ENCODE results near the gene COBL.

COBL gene

DNA sequence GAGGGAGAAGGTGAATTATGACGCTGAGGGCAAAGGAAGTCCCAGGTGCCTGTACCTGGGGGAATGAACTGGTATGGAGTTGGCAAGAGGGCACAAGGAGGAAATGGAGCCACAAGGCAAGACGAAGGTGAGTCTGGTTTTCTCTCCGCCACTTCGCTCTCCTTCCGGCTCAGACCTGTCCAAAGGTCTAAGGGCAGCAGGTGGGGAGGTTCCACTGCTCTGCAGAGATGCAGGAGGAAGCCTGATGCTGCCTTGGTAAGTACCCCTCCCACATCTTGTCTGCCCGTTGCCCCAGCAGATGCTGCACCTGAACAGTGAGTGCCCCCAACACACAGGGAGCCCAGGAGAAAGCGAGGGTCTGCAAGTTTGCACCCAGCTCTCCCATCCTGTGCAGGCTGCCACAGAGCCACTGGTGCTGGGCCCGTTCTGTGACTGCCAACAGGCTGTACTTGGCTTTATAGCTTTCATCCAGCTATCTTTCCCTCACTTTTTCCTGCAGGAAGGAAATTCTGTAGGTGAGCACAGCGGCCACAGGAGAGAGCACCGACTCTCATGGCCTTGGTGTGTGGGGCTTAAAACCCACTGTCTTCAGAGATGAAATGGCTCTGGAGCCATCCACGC lies 235.2 kb downstream of the COBL start:
- H3K4me3 Mint-ChIP-seq, result no peak overlapping the region
- no peaks in the 10 kb centered on the region for H3K36me3 Mint-ChIP-seq
- no peaks in the 10 kb centered on the region for H3K9me3 Mint-ChIP-seq
- no peaks in the 10 kb centered on the region for H3K27me3 Mint-ChIP-seq
- no peak overlapping the region for H3K27ac Mint-ChIP-seq
- H3K4me1 Mint-ChIP-seq, result no peaks in the 10 kb centered on the region

DNA sequence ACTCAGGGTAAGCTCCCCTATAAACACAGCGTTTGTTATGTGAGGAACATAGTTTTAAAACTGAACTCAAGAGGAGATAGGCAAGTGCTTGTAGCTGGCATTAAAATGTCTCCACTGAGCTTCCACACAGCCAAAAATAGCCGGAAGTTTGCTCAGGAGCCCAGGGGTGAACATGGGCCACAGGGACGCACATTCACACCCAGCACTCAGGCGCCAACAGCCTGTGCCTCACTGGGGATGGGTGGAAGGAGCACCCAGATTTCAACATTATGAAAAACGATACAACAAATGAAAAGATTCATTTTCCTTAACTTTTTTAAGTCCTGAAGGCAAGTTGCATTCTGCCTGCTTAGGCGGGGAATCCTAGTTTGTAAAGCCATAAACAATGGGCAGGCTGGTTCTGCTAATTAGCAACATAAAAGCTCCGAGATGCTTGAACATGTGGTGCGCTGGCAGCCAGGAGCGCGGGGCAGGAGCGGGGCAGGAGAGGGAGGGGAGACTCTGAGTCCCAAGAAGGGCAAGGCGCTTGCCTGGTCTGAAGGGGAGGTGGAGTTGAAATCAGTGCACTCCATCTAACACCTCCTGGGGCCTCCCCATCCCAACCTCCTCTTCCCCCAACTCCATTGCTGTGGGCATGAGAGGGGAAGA lies 235.9 kb downstream of the COBL start:
- H3K27ac Mint-ChIP-seq, result no peak overlapping the region
- H3K4me1 Mint-ChIP-seq, result peaks cover 3% of the 10 kb centered on the region
- no peaks in the 10 kb centered on the region for H3K9me3 Mint-ChIP-seq
- H3K36me3 Mint-ChIP-seq, result no peaks in the 10 kb centered on the region
- H3K4me3 Mint-ChIP-seq, result no peak overlapping the region
- peaks cover 2% of the 10 kb centered on the region for H3K27me3 Mint-ChIP-seq

GRCh38 chr7:51080216-51080615 lies 236.4 kb downstream of the COBL start:
- Mint-ChIP-seq H3K4me3 (no peak overlapping the region), H3K36me3 (no peaks in the 10 kb centered on the region), H3K27me3 (peaks cover 3% of the 10 kb centered on the region), H3K27ac (no peak overlapping the region), H3K4me1 (peaks cover 4% of the 10 kb centered on the region), H3K9me3 (no peaks in the 10 kb centered on the region)

- Mint-ChIP-seq H3K4me3 (no peak overlapping the region), H3K36me3 (no peaks in the 10 kb centered on the region), H3K27me3 (peaks cover 3% of the 10 kb centered on the region), H3K4me1 (peaks cover 4% of the 10 kb centered on the region), H3K9me3 (no peaks in the 10 kb centered on the region), H3K27ac (no peak overlapping the region)
These were observed 237.1 kb downstream of the COBL start for GRCh38 chr7:51079494-51079893.

- Mint-ChIP-seq H3K4me1 (peaks cover 4% of the 10 kb centered on the region), H3K27me3 (peaks cover 3% of the 10 kb centered on the region), H3K4me3 (no peak overlapping the region), H3K27ac (no peak overlapping the region), H3K9me3 (no peaks in the 10 kb centered on the region), H3K36me3 (no peaks in the 10 kb centered on the region)
These were observed 238.0 kb downstream of the COBL start for GRCh38 chr7:51078653-51079052.

DNA sequence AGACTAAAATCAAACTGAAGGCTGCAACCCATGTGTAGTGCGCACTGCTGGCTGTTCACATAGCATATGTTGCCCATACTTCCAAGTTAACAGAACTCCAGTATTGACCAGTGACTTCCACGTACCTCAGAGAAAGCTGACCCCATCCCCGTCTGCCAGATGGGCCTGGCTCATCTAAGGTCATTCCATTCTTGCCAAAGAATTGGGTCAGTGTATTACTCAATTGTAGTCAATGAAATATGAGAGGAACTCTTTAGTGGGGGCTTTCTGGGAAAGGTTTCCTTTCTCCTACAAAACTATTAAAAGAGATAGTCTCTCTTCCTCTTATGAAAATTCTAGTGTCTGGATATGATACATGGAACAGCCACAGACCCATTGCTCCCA lies 238.6 kb downstream of the COBL start:
- H3K27ac Mint-ChIP-seq, result no peak overlapping the region
- H3K27me3 Mint-ChIP-seq, result peaks cover 3% of the 10 kb centered on the region
- H3K9me3 Mint-ChIP-seq, result no peaks in the 10 kb centered on the region
- H3K36me3 Mint-ChIP-seq, result no peaks in the 10 kb centered on the region
- peaks cover 4% of the 10 kb centered on the region for H3K4me1 Mint-ChIP-seq
- no peak overlapping the region for H3K4me3 Mint-ChIP-seq

- peaks cover 3% of the 10 kb centered on the region for H3K27me3 Mint-ChIP-seq
These were observed 239.2 kb downstream of the COBL start for GRCh38 chr7:51077316-51077986.

DNA sequence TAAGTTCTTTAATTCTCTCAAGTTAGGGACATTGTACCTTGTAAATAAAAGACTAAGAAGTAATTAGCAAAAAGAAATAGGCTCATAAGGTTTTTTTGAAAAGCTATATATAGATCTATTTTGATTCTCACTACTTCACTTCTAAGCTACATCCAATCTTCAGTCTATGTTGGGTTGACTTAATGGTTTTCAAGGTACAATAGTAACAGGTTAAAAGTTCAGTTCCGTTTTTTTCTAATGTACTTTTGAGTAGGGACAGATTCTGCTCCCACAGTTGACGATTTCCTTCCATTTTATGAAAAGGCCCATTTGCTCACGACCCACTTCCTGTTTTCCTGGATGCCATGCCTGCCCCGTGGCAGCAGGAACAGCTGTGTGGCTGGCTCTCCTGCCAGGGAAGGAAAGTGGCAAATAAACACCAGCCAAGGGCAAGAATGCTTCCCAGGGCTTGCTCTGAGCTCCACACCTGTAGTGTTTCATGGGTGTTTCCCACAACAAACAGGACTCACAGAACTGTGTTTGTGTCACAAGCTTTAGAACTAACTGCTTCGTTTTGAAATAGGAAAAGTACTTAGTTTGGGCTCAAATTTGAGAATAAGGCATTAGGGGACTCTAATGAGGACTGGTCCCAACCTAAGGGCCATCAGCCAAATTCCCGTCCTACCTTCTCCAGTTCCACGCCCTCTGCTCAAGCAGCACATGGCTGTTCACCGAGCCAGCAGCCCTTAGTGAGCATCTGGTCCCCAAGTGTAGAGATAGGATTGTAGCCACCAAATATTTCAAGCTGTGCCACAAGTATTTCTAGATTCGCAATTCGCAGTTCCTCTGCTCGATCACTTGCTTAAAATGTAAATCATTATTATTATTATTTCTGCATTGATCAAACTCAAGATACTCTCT lies 240.7 kb downstream of the COBL start:
- no peak overlapping the region for H3K4me3 Mint-ChIP-seq
- H3K36me3 Mint-ChIP-seq, result no peaks in the 10 kb centered on the region
- H3K4me1 Mint-ChIP-seq, result peaks cover 4% of the 10 kb centered on the region
- peaks cover 3% of the 10 kb centered on the region for H3K27me3 Mint-ChIP-seq
- peak overlapping the region; percentile 62 for H3K27ac Mint-ChIP-seq
- no peaks in the 10 kb centered on the region for H3K9me3 Mint-ChIP-seq

More at GRCh38 chr7:51077316-51077986, 239.2 kb downstream of the COBL start:
- Mint-ChIP-seq H3K4me3 (no peak overlapping the region), H3K27ac (no peak overlapping the region), H3K4me1 (peaks cover 4% of the 10 kb centered on the region), H3K36me3 (no peaks in the 10 kb centered on the region), H3K9me3 (no peaks in the 10 kb centered on the region)

- no peak overlapping the region for H3K27ac Mint-ChIP-seq
- H3K4me3 Mint-ChIP-seq, result no peak overlapping the region
- H3K4me1 Mint-ChIP-seq, result peaks cover 4% of the 10 kb centered on the region
- peaks cover 3% of the 10 kb centered on the region for H3K27me3 Mint-ChIP-seq
- H3K36me3 Mint-ChIP-seq, result no peaks in the 10 kb centered on the region
- no peaks in the 10 kb centered on the region for H3K9me3 Mint-ChIP-seq
These were observed 243.4 kb downstream of the COBL start for GRCh38 chr7:51073171-51073570.

DNA sequence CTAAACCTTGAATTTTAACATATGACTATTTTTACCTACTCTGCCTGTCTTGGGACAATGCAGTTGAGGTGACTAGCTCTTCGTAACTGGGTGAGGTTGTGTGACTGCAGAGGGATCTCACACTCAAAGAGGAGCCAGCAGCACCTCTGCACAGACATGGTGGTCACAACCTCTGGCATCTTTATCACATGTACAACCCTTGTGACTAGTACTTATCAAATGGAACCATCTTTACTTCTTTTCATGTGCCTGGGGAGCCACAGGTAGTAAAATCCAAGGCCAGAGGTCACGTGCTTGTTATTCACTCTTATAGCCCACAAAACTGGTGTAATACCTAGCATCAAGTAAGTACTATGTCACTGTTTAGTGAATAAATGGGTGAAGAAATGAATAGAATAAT lies 244.3 kb downstream of the COBL start:
- H3K27me3 Mint-ChIP-seq, result peaks cover 3% of the 10 kb centered on the region
- H3K4me3 Mint-ChIP-seq, result no peak overlapping the region
- peaks cover 4% of the 10 kb centered on the region for H3K4me1 Mint-ChIP-seq
- no peak overlapping the region for H3K27ac Mint-ChIP-seq
- H3K9me3 Mint-ChIP-seq, result no peaks in the 10 kb centered on the region
- H3K36me3 Mint-ChIP-seq, result no peaks in the 10 kb centered on the region

DNA sequence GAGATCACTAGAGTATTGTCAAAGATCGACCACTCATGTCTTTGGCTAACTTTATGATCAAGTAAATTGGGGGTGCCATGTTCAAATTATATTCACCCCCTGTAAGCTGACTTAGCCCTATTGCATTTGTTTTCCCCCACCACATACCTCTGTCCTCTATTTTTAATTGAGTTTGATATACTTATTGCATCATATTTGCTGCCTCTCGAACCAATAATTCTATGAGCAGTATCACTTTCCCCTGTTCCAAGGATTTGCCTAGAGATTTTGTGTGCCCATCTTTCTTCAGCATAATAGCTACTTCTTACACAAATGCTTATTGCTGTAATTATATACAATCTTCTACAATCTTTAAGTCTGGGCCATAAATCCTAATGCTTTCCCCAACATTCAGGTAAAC lies 245.2 kb downstream of the COBL start:
- Mint-ChIP-seq H3K9me3 (no peaks in the 10 kb centered on the region), H3K4me3 (no peak overlapping the region), H3K27ac (no peak overlapping the region), H3K36me3 (no peaks in the 10 kb centered on the region), H3K27me3 (peaks cover 3% of the 10 kb centered on the region), H3K4me1 (peaks cover 4% of the 10 kb centered on the region)

- no peak overlapping the region for H3K27ac Mint-ChIP-seq
- no peaks in the 10 kb centered on the region for H3K9me3 Mint-ChIP-seq
- no peaks in the 10 kb centered on the region for H3K27me3 Mint-ChIP-seq
- H3K4me1 Mint-ChIP-seq, result no peaks in the 10 kb centered on the region
- no peaks in the 10 kb centered on the region for H3K36me3 Mint-ChIP-seq
- no peak overlapping the region for H3K4me3 Mint-ChIP-seq
These were observed 246.5 kb downstream of the COBL start for GRCh38 chr7:51070151-51070550.

GRCh38 chr7:51069411-51070083 lies 247.1 kb downstream of the COBL start:
- Mint-ChIP-seq H3K27ac (no peak overlapping the region), H3K9me3 (no peaks in the 10 kb centered on the region), H3K4me3 (no peak overlapping the region), H3K4me1 (no peaks in the 10 kb centered on the region), H3K36me3 (no peaks in the 10 kb centered on the region), H3K27me3 (no peaks in the 10 kb centered on the region)

- H3K27ac Mint-ChIP-seq, result no peak overlapping the region
- H3K4me1 Mint-ChIP-seq, result no peaks in the 10 kb centered on the region
- H3K9me3 Mint-ChIP-seq, result no peaks in the 10 kb centered on the region
- no peak overlapping the region for H3K4me3 Mint-ChIP-seq
- no peaks in the 10 kb centered on the region for H3K36me3 Mint-ChIP-seq
- H3K27me3 Mint-ChIP-seq, result no peaks in the 10 kb centered on the region
These were observed 248.2 kb downstream of the COBL start for GRCh38 chr7:51068401-51068800.

- Mint-ChIP-seq H3K9me3 (no peaks in the 10 kb centered on the region), H3K27me3 (no peaks in the 10 kb centered on the region), H3K36me3 (no peaks in the 10 kb centered on the region), H3K4me3 (no peak overlapping the region), H3K4me1 (no peaks in the 10 kb centered on the region), H3K27ac (no peak overlapping the region)
These were observed 248.9 kb downstream of the COBL start for GRCh38 chr7:51067757-51068156.

Measured in activated naive CD4-positive, alpha-beta T cell treated with anti-CD3 and anti-CD28 coated beads, Interleukin-2, amount 50 U/mL, for 24 hours (primary cell).